Astrocyte of the spinal cord (primary cell): Measurements from ENCODE around the gene TAAR6.

Experiments
- DNase-seq: peaks from one replicate; pipeline ENCODE4 v3.0.0; 2011; ENCODE audit warnings: low read depth, low spot score
- H3K4me3 ChIP-seq: 2 replicates; pipeline ENCODE4 v1.5.1; 2011; ENCODE audit warnings: low read depth, mild to moderate bottlenecking, low read length, moderate library complexity
- CTCF ChIP-seq: IDR thresholded peaks from 2 replicates; pipeline ENCODE4 v1.5.1; 2012; ENCODE audit warnings: low read depth, mild to moderate bottlenecking, low read length, inconsistent platforms
- in situ Hi-C: cut with HindIII; loops from 2 replicates; pipeline ENCODE4 v1.10.0; 2017; ENCODE audit warnings: low sequenced_read_pairs

Gene TAAR6

DNA sequence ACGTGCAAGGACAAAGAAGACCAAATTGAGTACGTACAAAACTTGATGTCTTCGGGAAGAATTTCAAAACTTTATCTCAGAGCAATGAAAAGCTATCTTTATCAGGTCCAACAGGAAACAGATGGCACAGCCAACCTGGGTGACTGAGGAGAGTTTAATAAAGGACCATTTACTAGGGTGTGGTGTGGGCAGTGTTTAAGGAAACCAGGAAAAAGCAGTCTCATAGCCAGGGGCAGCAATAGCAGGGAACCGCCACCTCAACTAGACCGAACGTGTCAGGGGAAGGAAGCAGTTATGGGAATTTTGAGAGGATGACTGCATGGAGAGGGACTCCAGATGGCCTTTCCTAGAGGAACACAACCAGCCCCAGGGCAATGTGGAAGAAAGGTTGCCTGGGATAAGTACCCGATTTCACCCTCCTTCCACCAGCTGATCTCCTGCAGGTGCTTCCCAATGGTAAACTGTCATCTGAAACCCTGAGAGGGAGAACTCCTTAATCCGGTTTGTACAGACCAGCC is 34.6 kb downstream of the TAAR6 start:
- TF ChIP-seq CTCF, result no peak
- in situ Hi-C loops, result no loop called here
- no peak overlapping the region for H3K4me3 ChIP-seq
- DNase-seq, result no peak

DNA sequence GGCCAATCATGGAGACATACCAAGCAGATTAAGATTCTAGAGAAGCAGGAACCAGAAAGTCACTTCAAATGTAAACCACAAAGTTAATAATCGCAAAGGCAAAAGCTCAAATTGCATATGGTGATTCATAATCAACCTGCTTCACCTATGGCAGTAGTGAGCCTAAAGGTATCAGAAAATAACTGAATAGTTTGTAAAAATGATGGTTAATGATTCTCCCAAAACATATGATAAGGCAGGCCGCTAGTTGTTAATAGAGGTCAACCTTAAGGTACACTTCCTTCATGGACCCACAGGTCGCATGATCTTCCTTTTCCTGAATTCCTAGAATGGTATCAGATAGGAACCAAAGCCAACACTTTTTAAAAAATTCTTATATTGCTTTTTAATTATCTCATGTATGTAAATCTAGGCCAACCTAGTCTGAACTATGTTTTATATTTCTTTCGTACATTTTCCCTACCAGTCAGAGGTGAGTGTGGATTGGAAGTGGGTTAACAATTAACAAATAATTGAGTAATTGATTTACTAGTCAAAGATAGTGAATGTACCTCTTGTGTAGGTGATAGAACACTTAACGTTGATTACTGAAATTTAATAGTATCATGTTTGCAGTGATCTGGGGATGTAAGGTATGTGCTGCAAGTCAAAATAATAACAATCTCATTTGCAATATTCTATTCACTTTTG is 37.6 kb downstream of the TAAR6 start:
- no peak for TF ChIP-seq CTCF
- H3K4me3 ChIP-seq, result no peak overlapping the region
- in situ Hi-C loops, result no loop called here
- DNase-seq, result no peak

DNA sequence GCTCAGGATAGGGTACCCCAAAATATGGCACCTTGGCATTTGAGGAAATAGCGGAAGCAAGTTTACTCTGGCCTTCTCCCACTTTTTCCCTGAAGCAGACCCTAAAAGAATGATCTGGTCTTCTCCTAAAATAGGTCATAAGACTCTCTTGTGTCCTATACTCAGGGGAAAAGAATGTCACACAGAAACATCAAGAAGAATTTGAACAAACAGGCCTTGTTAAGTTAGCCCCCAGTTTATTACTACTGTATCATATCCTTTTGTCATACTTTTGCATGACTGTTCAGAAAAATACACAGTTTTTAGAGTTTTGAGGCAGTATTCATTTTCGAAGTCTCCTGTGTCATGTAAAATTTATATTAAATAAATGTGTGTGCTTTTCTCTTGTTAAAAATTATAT is 41.5 kb downstream of the TAAR6 start:
- TF ChIP-seq CTCF, result no peak
- DNase-seq, result no peak
- no peak overlapping the region for H3K4me3 ChIP-seq
- in situ Hi-C loops, result no loop called here

DNA sequence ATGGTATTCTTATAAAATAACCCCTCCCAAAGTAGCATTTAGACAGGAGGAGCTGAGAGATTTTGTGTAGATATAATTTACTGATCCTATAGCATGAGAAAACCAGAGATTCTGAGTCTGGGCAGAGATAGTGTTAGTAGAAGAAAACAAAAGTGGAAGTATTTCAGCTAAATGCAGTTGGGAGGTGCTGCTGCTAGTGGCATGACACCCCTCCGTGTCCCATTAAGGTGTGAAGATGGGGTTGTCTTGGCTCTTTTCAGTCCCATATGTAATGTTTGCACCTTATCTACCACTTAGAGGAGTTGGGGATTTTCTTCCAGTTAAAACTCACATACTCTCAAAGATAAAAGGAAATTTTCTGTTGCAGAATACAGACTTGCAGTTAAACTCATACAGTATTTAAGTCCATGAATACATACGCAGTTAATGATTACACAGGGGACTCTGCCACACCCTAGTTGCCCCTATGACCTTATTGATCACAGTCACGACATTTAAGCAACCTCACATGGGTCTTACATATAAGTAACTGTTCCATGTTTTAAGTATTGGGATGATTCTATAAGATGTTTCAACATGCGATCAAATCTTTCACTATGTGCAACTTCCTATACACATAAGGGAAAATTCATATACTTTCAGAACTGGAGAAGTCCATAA is 42.5 kb downstream of the TAAR6 start:
- no peak for TF ChIP-seq CTCF
- no peak overlapping the region for H3K4me3 ChIP-seq
- DNase-seq, result no peak
- in situ Hi-C loops, result no loop called here

GRCh38 chr6:132614554-132614953 is 44.4 kb downstream of the TAAR6 start:
- no peak for DNase-seq
- no peak overlapping the region for H3K4me3 ChIP-seq
- in situ Hi-C loops, result no loop called here
- no peak for TF ChIP-seq CTCF

GRCh38 chr6:132616677-132617076 is 46.6 kb downstream of the TAAR6 start:
- in situ Hi-C loops, result no loop called here
- no peak for TF ChIP-seq CTCF
- no peak overlapping the region for H3K4me3 ChIP-seq
- no peak for DNase-seq
